IPS-NIHi7 (cell line): Measurements from ENCODE around the gene SEH1L.
"Not testable (repeated sequence)": the region's sequence is repeated elsewhere in the genome, so short reads cannot be mapped to it uniquely, and the experiment has no call there.

Experiments used
- DNase-seq: peaks from one replicate; pipeline ENCODE4 v3.0.0; 2012; ENCODE audit warnings: mixed read lengths; ENCODE audit errors: extremely low spot score

Gene SEH1L

DNA sequence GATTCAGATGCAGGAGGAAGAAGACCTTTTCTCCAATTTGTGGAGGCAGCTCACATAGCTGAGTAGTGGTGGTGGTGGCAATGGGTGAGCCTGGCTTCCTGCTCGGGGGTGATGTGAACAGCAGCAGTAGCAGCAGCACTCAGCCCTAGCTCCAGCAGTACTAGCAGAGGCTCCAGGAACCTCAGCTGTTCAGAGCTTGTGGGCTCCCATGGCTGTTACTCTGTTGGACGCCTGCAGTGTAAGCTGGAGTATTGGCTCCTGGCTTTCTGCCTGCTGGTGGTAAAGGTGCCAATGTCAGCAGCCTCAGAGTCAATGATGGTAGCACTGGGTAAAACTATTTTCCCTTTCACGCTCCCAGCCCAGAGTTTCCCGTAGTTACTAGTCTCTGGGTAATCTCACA is 3.1 kb upstream of the SEH1L start:
- DNase-seq = no peak

DNA sequence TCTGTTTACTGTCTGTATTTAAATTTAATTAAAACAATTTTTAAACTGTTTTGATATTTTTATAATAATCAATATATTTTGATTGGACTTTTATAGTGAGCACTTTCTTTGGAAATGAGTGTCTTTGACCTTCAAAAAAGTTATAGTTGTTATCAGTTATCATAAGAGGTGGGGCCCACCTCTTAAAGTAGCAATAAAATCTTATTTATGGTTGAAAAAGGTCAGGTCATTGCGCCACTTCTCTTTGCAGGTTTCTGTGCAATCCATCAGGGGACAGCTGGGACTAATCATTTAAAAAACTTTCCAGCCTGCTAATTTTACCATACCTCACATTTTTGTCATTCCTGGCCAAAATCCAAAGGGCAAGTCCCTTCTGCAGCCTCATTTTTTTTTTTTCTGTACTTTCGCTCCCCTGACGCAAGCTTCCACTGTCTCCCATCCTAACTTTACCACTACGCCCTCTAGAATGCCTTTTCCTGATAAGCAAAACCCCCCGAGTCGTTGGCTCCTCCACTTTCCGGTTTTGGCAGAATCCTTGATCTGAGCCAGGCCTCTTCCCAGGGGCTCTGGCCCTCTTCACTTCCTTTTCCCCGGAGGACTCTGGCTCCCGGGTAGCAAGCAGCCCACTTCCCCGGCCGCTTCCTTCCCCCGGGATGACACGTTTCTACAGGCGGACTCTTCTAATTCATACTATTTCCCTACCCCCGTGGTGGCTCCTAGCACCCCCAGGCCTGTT is 1.1 kb upstream of the SEH1L start:
- peak; percentile 56 for DNase-seq

DNA sequence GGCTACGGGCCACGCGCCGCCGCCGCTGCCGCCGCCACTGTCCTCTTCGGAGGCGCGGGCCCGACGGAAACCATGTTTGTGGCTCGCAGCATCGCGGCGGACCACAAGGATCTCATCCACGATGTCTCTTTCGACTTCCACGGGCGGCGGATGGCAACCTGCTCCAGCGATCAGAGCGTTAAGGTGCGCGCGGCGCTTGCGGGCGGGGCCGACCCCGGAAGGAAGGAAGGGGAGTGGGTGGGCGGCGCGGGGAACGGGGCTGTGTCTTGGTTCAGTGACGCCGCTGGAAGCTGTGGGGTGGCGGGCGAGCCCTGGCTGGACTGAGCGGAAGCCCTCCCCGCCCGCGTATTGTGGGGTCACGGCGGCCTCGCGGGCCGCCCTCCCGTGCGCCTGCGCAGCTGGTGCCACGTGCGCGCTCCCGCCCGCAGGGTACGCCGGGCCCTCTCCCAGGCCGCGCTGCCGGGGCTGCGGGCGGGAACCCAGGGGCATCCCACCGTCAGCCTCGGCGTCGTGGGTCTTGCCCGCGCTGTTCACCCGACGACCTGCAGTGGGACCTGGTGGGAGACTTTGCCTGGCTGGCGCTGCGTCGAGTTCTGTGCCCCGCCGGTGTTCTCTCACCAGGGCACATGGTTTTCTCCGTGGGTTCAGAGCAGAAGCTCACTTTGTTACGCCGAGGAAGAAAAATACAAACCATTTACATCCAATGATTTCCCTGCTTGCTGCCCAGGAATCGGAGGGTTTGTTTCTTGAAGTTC is 416 bp downstream of the SEH1L start:
- peak; percentile 86 for DNase-seq

DNA sequence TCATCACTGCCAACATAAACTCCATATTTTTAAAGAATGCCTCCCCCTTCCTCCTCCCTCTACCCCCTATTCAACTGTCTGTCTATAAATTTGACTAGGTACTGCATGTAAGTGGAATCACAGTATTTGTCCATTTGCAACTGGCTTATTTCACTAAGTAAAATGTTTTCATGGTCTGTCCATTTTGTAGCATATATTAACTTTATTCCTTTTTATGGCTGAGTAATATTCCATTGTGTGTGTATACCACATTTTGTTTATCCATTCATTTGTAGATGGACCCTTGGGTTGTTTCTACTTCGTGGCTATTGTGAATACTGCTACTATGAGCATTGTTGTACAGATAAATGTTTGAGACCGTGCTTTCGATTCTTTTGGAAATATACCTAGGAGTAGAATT is 10.7 kb downstream of the SEH1L start:
- no peak for DNase-seq

DNA sequence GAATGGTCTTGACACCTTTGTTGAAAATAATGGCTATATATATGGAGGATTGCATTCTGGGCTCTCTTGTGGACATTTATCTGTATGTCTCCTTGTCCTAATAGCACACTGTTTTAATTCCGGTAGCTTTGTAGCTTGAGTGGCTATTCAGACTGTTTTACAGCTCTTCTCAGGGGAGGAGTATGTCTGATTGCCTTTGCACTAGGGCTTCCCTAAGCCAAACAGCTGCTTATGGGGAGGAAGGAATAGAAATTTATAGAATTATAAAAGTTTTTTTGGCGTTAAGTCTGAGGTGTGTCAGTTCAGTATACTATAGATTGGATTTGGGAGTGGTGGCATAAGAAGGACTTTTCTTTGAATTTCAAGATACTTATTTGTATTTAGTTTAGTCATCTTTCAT is 12.6 kb downstream of the SEH1L start:
- no peak for DNase-seq

DNA sequence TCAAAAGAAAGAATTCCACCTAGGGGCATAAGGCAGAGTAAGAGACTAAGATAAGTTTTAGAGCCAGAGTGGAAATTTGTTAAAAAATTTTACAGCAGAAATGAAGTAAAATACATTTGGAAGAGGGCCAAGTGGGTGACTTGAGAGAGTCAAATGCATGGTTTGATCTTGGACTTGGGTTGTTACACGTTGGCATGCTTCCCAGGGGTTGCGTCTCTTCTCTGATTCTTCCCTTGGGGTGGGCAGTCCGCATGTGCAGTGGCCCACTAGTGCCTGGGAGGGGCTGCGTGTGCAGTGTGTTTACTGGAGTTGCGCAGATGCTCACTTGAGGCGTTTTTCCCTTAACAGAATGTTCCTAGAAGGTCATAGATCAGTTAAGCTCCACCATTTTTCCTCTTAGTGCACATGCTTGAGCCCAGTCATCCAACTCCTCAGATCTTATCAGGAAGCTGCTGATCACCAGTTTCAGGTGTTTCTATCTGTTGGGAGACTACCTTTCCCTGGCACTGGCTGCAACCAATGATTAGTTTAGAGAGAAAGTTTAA is 13.1 kb downstream of the SEH1L start:
- DNase-seq = no peak

DNA sequence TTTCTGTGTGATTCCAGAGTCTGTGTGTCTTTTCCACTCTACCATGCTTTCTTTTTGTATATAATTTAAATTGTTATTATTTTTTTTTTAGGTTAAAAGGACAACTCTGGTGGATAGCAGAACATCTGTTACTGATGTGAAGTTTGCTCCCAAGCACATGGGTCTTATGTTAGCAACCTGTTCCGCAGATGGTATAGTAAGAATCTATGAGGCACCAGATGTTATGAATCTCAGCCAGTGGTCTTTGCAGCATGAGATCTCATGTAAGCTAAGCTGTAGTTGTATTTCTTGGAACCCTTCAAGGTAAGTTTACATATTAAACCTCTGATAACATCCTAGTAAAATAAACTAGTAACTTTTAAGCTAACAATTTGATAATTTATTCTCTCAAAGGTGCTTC is 15.3 kb downstream of the SEH1L start:
- DNase-seq = no peak

DNA sequence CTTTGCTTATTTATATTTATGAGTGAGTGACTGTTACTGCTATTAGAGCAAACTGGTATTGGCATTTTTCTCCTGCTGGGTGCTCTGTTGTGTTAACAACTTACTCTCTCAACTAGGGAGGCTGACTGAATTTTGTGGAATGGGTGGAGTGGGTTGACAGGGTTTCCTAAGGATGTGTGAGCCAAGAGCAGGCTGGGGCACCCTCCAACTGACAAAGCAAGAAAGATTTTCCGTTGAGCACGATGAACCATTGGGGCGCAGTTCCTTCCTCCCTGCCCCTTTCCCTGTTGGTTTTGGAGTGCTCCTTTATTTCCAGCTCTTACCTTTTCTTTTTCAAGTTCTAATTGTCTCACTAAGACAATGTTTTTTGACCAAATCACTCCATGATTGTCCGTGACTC is 20.3 kb downstream of the SEH1L start:
- no peak for DNase-seq

DNA sequence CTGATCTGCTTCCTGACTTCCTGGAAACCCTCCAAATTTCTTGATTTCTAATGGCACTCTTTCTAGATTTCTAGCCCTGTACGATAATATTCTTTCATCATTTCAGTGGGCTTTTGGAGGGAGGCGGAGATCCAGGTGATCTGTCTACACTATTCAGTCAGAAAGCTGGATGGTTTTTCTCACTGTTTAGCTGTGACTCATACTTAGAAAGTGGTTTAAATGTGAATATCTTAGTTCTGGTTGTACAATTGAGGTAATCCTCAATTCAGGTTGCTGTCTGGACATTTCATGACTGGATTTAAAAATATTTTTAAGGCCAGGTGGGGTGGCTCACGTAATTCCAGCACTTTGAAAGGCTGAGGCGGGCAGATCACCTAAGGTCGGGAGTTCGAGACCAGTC is 20.8 kb downstream of the SEH1L start:
- DNase-seq = no peak

DNA sequence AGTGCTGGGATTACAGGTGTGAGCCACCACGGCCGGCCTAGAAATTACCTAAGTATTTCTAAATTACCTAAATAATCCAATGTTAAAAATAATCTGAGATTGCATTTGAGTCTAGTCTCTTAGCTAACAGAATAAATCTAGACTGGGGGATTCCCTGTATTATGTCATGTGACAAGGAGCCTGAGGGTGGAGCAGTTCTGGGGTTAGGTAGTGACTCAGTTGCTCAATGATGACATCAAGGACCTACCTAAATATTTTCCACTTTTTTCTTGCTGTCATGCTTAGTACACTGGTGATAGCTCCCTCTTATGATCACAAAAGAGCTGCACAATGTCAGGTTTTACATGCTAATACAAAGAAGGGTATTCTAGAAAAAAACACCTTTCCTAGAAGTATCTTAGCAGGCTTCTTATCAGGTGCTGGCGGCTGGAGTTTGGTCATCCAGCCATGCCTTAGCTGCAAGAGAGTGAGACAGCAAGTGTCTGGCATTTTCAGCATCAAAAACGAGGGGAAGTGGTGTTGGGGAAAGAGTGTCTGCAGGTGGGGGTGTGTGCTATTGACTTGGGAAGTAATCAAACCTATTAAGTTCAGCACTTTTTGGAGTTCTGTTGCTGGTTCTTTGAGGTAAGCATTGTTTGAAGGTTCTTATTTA is 25.9 kb downstream of the SEH1L start:
- DNase-seq = no peak

DNA sequence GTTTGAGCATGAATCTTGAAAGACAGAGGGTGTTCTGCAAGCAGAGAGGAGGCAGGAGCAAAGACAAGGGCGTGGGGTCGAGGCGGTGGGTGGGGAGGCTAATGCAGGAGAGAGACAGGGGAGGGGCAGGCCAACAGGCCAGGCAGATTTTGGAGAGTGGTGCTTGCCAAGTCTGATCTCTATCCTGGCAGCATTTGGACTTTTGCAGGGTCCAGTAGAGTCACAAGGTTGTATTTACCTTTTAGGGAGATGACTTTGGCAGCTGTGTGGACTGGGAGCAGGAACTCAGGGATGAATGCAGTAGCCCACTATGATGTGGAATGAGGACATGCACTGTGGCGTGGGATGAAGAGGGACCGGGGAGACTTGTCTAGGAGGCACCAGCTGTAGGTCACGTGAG is 27.7 kb downstream of the SEH1L start:
- DNase-seq = no peak

DNA sequence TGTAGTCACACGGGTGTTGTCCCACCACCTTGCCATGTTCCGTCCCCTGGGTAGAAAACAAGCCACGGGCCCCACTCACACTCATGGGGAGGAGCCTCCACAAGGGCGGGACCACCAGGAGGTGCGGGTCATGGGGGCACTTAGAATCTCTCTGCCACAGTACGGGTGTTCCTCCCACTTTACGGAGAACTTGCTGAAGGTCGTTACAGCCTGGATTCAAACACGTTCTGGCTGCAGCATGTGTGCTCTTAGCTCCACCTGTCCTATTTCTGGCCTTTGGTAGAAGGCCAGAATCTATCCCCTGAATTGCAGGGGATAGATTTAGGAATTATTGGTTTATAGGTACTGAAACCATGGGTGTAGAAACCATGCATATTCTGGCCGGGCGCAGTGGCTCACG is 28.5 kb downstream of the SEH1L start:
- DNase-seq = no peak

DNA sequence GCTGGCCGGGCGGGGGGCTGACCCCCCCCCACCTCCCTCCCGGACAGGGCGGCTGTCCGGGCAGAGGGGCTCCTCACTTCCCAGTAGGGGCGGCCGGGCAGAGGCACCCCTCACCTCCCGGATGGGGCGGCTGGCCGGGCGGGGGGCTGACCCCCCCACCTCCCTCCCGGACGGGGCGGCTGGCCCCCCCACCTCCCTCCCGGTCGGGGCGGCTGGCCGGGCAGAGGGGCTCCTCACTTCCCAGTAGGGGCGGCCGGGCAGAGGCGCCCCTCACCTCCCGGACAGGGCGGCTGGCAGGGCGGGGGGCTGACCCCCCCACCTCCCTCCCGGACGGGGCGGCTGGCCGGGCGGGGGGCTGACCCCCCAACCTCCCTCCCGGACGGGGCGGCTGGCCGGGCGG is 32.3 kb downstream of the SEH1L start:
- DNase-seq = not testable (repeated sequence)

DNA sequence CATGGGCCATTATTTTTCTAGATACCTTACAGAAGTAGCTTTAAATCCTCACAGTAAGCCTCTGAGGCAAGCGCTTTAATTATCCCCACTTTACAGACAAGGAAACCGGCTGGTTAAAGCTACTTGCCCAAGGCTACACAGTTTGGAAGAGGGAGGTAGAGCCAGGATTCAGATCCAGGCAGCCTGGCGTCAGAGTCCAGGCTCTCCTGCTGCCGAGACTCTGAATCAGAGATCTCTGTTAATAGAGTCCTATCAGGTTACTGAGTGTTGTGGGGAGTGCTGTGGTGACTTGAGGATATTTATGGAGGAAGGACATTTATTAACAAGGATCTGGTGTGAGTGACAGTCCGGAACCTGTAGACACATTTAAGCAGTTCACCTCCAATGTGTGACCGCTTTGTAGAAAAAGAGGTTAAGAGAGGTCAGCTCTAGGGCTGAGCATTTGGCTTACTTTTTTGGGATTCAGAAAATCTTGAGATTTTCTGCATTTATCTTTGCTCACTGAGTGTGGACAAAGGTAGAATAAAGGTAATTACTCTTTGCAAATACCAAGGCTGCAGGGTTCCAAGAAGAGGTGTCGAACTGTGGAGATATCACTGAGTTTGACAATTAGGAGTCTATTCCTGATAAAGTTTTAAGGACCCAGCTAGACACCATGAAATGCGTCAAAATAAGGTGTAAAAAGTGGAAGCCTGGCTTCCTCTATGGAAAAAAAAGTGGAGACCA is 41.7 kb downstream of the SEH1L start:
- DNase-seq = no peak

DNA sequence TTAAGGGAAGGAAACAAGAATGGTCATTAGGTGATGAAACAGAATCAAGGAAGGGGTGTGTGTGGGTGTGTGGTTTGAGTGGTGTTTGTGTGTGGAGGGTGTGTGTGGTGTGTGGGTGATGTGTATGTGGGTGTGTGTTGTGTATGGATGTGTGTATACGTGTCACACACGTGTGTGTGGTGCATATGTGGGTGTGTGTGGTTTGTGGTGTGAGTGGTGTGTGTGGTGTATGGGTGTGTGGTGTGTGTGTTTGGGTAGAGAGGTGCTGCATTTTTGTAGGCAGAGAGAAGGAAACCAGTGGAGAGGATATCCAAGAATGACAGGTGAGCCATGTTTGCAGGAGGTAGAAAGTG is 42.3 kb downstream of the SEH1L start:
- no peak for DNase-seq

DNA sequence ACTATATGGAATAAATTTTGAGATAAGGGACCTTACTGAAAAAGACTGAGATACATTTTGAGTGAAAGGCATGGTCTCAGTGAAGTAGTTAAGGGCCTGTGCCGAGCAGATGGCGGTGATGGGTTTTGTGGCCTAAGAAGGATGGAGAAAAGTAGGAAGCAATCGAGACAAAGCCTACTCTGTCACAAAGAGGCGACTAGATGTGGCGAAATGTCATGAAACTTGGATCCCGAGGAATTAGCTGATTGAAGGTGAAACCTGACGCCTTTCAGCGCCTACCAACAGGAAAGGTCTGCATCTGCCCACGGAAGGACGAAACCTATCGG is 42.8 kb downstream of the SEH1L start:
- DNase-seq = peak; percentile 37

DNA sequence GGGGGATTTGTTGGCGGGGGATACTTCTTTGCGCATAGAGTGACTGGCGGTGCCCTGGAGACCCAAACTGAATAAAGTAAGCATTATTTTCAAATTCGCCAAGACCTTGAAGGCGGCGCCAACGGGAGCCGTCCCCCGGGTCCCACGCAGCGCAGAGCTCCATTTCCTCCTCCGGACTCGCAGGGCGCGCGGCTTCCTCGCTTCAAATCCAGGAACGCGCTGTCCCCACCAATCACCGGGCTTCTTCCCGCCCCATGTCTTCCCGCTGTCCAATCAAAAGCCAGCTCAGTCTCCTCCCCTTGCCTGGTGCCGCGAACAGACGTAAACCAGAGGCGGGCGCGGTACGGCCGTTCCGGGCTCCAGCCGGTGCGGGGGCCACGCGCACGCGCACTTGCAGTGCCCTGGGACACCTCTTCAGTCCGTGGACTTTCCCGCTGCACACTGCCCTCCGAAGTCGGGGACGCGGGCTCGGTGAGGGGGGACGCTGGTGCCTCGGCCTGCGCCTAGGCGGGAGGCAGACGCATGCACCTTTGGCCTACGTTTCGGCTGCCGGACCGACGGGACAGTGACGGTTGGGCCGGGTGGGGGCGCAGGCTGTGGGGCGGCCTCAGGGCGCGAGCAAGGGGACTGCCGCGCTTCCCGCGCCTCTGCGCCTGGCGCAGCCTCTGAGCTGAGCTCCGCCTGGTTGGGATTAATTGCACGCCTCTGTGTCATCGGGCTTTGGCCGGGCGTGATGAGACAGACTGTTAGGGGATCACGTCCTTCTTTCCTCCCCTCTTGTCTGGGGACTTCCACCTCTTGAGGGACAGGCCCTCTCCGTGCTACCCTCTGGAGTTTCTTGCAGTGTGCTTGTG is 43.4 kb downstream of the SEH1L start, which contains the start of gene CEP192:
CEP192 (plus strand) TSS at position 396 of the 854 bp plus-strand sequence. CDS start 8,063 bp downstream, outside the sequence.
- peak; percentile 97 for DNase-seq

DNA sequence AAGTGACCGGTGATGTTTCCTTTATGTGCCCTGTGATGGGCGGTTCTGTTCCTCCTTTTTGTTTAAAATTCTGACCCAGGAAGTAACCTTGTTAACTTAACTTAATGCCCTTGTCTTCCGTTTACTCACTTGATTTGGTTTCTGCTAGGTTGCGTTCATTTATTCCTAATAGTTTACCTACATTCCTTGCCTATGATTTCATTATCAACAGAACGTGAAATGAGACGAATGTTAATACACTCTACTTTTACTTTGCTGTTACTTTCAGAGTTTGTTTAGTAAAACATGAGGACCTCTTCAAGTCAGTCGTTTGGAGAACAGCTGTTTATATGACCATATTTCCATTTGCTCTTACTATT is 44.0 kb downstream of the SEH1L start:
- no peak for DNase-seq

DNA sequence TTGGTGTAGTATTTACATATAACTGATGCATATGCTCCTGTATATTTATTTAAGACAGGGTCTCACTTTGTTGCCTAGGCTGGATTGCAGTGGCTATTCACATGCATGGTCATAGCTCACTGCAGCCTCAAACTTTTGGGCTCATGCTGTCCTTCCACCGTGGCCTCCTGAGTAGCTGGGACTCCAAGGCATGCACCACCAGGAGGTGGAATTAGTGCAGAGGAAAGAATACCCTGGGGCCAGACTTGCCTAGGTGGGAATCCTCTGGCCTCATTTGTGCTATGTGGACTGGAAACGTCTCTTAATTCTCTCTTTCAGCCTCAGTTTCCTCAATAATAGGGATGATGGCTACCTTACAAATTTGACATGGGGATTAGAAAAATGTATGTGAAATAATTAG is 45.6 kb downstream of the SEH1L start:
- DNase-seq = no peak

DNA sequence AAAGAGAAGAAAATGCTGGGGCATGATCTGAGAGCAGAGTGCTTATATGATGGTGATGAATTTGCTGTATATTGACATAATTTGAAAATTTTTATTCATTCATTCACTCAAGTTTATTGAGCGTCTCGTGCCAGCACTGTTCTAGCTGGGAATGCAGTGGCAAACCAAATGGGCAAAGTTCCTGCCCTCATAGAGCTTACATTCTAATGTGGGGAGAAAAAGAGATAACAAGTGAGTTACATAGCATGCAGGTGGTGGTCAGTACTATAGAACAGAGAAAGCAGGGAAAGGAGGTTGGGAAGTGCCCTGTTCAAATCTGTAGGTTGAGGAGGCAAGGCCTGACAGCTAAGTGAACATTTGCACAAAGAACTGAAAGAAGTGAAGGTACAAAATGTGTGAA is 47.6 kb downstream of the SEH1L start:
- no peak for DNase-seq

DNA sequence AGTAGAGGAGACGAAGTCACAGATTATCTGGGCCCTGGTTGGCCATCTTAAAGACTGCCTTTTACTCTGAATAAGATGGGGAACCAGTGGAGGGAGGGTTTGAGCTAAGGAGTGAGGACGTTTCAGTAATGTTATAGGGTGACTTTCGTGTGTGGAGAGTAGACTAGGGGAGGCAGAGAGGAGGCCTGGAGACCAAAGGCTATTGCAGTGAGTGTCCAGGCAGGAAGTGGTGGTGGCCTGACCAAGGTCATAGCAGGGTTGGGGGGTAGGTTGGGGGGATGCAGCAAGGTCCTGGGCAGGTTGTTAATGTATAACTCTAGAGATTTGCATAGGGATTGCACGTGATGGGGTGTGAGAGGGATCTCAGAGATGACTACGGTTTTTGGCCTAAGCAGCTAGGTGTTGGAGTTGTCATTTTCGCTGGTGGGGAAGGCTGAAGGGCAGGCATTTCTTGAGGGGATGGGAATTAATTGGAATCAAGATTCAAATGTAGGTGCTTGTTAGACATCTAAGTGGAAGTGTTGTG is 48.2 kb downstream of the SEH1L start:
- DNase-seq = no peak
